SU-DHL-6 (cell line): ENCODE data around the gene TBL1X.

Experiments
- H2AFZ ChIP-seq: fragments of 200-600 bp; sonication (generic); 2 replicates; pipeline ENCODE4 v1.6.1; 2014; ENCODE audit warnings: low read depth, mild to moderate bottlenecking, moderate library complexity, mixed read lengths, antibody characterized with exemption, low read length; ENCODE audit not compliant: severe bottlenecking
- H3F3A ChIP-seq: fragments of 200-600 bp; shearing (Covaris generic); 2 replicates; pipeline ENCODE4 v1.6.0; 2016; ENCODE audit warnings: antibody characterized with exemption, mild to moderate bottlenecking; ENCODE audit not compliant: insufficient read depth
- H3K27ac ChIP-seq: fragments of 200-600 bp; sonication (generic); 2 replicates; pipeline ENCODE4 v1.5.1; 2016; ENCODE audit warnings: low read depth, mild to moderate bottlenecking, low read length, moderate library complexity, mixed read lengths
- H3K27me3 ChIP-seq: fragments of 200-600 bp; sonication (generic), shearing (Covaris generic); 2 replicates; pipeline ENCODE4 v1.6.0; 2014; ENCODE audit warnings: mild to moderate bottlenecking, low read length
- H3K36me3 ChIP-seq: fragments of 200-600 bp; sonication (generic); 2 replicates; pipeline ENCODE4 v1.6.1; 2014; ENCODE audit warnings: mild to moderate bottlenecking, low read length, mixed read lengths
- H3K4me2 ChIP-seq: fragments of 300-600, 200-600 bp; shearing (Covaris generic), sonication (generic); 2 replicates; pipeline ENCODE4 v1.6.0; 2014; ENCODE audit warnings: low read length, low read depth, mild to moderate bottlenecking; ENCODE audit not compliant: poor library complexity, severe bottlenecking
- H3K4me3 ChIP-seq: fragments of 200-600 bp; sonication (generic); 2 replicates; pipeline ENCODE4 v1.5.1; 2014; ENCODE audit warnings: antibody characterized with exemption, low read length, mild to moderate bottlenecking, mixed read lengths; ENCODE audit not compliant: insufficient read depth, poor library complexity, severe bottlenecking
- H3K79me2 ChIP-seq: fragments of 200-600 bp; sonication (generic); 2 replicates; pipeline ENCODE4 v1.6.1; 2014; ENCODE audit warnings: mild to moderate bottlenecking, low read length, moderate library complexity; ENCODE audit not compliant: insufficient read depth
- H3K9ac ChIP-seq: fragments of 200-600 bp; sonication (generic); 2 replicates; pipeline ENCODE4 v1.7.0; 2014; ENCODE audit warnings: mild to moderate bottlenecking, low read length
- H3K9me2 ChIP-seq: fragments of 200-600 bp; sonication (generic); replicated peaks from 2 replicates; pipeline ENCODE4 v1.6.1; 2014; ENCODE audit warnings: low read length; ENCODE audit not compliant: insufficient read depth
- H3K9me3 ChIP-seq: fragments of 200-600 bp; sonication (generic); 2 replicates; pipeline ENCODE4 v1.6.1; 2014; ENCODE audit warnings: low read length, mixed read lengths; ENCODE audit not compliant: insufficient read depth
- H4K20me1 ChIP-seq: fragments of 200-600 bp; sonication (generic); 2 replicates; pipeline ENCODE4 v1.6.1; 2014; ENCODE audit warnings: low read depth, mild to moderate bottlenecking, antibody characterized with exemption, low read length, moderate library complexity, mixed read lengths
- EZH2phosphoT487 ChIP-seq: fragments of 200-600 bp; sonication (generic), shearing (Covaris generic); conservative IDR thresholded peaks from 2 replicates; pipeline ENCODE4 v1.6.1; 2018; ENCODE audit warnings: mild to moderate bottlenecking, antibody characterized with exemption, low read length, moderate library complexity, mixed read lengths
- TF ChIP-seq, protein P1 (sequence below): fragments of 200-600 bp; sonication (generic); IDR thresholded peaks from one replicate; pipeline ENCODE4 v1.5.1; 2017; ENCODE audit warnings: antibody characterized with exemption, mild to moderate bottlenecking, low read length, moderate library complexity; ENCODE audit not compliant: insufficient read depth, poor library complexity, severe bottlenecking

TBL1X gene

DNA sequence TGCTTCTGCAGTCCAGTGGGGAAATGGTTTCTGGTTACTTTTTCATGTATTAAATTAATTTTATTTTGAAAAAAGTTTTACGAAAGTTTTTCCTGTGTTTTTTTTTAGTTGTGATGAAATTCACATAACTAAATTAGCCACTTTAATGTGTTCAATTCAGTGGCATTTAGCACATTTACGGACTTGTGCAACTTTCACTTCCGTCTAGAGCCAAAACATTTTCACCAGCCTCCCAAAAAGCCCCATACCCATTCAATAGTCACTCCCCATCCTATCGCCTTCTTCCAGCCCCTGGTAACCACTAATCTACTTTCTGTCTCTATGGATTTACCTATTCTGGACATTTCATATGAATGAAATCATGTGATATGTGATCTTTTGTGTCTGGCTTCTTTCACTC, 22.8 kb upstream of the TBL1X start:
- no peaks in the 10 kb centered on the region for H3K36me3 ChIP-seq
- H3K9me2 ChIP-seq = no peaks in the 10 kb centered on the region
- no peak overlapping the region for H3K27ac ChIP-seq
- H2AFZ ChIP-seq = no peak overlapping the region
- H3K4me3 ChIP-seq = no peak overlapping the region
- H4K20me1 ChIP-seq = no peaks in the 10 kb centered on the region
- no peaks in the 10 kb centered on the region for H3K27me3 ChIP-seq
- H3F3A ChIP-seq = no peaks in the 10 kb centered on the region
- H3K4me2 ChIP-seq = peak overlapping the region; percentile 22
- H3K79me2 ChIP-seq = no peaks in the 10 kb centered on the region
- no peaks in the 10 kb centered on the region for H3K9me3 ChIP-seq
- TF ChIP-seq, protein P1, sequence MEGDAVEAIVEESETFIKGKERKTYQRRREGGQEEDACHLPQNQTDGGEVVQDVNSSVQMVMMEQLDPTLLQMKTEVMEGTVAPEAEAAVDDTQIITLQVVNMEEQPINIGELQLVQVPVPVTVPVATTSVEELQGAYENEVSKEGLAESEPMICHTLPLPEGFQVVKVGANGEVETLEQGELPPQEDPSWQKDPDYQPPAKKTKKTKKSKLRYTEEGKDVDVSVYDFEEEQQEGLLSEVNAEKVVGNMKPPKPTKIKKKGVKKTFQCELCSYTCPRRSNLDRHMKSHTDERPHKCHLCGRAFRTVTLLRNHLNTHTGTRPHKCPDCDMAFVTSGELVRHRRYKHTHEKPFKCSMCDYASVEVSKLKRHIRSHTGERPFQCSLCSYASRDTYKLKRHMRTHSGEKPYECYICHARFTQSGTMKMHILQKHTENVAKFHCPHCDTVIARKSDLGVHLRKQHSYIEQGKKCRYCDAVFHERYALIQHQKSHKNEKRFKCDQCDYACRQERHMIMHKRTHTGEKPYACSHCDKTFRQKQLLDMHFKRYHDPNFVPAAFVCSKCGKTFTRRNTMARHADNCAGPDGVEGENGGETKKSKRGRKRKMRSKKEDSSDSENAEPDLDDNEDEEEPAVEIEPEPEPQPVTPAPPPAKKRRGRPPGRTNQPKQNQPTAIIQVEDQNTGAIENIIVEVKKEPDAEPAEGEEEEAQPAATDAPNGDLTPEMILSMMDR = no peak
- TF ChIP-seq EZH2phosphoT487 = no peak
- no peak overlapping the region for H3K9ac ChIP-seq

DNA sequence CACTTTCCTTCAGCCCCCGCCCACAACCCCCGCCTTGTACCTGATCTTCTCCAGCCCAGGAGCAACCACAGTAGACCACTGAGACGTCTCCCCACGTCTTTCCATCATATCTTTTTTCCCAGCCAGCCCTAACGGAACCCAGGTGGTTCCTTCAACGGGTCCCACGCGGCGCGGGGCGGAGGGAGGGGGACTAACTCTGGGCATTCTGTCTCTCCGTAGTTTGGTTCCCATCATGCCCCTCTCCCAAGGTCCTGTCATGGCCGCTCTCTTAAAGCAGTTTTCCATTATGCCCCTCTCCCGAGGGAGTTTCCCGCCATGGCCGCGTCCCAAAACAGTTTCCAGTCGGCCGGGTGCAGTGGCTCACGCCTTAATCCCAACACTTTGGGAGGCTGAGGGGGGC, 21.5 kb upstream of the TBL1X start:
- Histone ChIP-seq H3K36me3 (no peaks in the 10 kb centered on the region), H3K79me2 (no peaks in the 10 kb centered on the region), H3K9ac (no peak overlapping the region), H3F3A (no peaks in the 10 kb centered on the region), H3K9me3 (no peaks in the 10 kb centered on the region), H3K27me3 (no peaks in the 10 kb centered on the region), H3K4me2 (no peak overlapping the region), H3K27ac (no peak overlapping the region), H3K4me3 (no peak overlapping the region), H2AFZ (no peak overlapping the region), H3K9me2 (no peaks in the 10 kb centered on the region), H4K20me1 (no peaks in the 10 kb centered on the region)
- TF ChIP-seq, protein P1 = no peak
- no peak for TF ChIP-seq EZH2phosphoT487

DNA sequence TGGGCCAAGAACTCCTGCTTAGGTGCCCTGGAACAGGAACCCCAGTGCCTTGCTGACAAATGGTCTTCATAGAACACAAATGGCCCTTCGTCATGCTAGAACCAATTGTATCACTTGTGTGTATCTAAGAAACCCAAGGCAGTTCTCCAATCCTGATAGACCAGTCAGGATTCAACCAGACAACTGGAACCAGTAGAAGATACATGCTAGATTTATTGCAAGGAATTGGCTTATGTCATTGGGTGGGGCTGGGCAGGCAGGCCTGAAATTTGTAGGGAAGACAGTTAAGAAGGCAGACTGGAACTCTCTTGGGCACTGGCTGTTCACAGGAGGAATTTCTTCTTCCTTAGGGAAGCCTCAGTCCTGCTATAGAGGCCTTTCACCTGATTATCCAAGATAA, 17.0 kb upstream of the TBL1X start:
- no peaks in the 10 kb centered on the region for H3K36me3 ChIP-seq
- no peaks in the 10 kb centered on the region for H3K27me3 ChIP-seq
- H3K9me3 ChIP-seq = no peaks in the 10 kb centered on the region
- H3K4me2 ChIP-seq = no peak overlapping the region
- H3K79me2 ChIP-seq = no peaks in the 10 kb centered on the region
- no peak overlapping the region for H3K9ac ChIP-seq
- H4K20me1 ChIP-seq = no peaks in the 10 kb centered on the region
- H2AFZ ChIP-seq = no peak overlapping the region
- TF ChIP-seq EZH2phosphoT487 = no peak
- TF ChIP-seq, protein P1 = no peak
- no peaks in the 10 kb centered on the region for H3F3A ChIP-seq
- H3K27ac ChIP-seq = no peak overlapping the region
- no peaks in the 10 kb centered on the region for H3K9me2 ChIP-seq
- H3K4me3 ChIP-seq = no peak overlapping the region
